Peyer's patch (tissue), 4 donors: ENCODE measurements around the gene NDUFS8.

Experiments used
- POLR2A ChIP-seq, 2 donors: fragments of 450-650 bp; IDR thresholded peaks; one replicate each; pipeline ENCODE4 v1.5.1; 2017; ENCODE audit warnings: antibody characterized with exemption in 2 of 2, mild to moderate bottlenecking in 2 of 2, moderate library complexity in 2 of 2
- TF ChIP-seq, protein P1 (sequence below), 6 experiments: fragments of 450-650 bp in 4 of 6; fragments of 200-600 bp in 2 of 6; sonication (generic) in 1 of 6; IDR thresholded peaks; one replicate each; pipeline ENCODE4 v1.5.1; 2017 to 2019; ENCODE audit warnings: antibody characterized with exemption in 6 of 6, mild to moderate bottlenecking in 3 of 6, moderate library complexity in 1 of 6

DNA sequence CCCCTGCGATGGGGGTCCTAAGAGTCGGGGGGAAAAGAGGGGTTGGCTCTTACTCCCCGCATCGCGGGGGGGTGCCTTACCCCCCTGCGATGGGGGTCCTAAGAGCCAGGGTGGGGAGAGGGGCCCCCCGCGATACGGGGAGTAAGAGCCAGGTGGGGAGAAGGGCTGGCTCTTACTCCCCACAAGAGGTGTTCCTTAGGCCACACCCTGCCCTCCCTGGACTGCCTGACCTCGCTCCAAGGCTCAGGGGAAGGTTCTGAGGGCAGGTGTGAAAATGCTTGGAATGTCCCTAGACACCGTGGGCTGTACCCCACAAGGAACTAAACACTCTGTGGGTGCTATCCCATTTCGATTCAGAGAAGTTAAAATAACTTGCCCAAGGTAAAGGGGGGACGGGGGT lies 34.4 kb upstream of the NDUFS8 start:
- TF ChIP-seq, protein P1, sequence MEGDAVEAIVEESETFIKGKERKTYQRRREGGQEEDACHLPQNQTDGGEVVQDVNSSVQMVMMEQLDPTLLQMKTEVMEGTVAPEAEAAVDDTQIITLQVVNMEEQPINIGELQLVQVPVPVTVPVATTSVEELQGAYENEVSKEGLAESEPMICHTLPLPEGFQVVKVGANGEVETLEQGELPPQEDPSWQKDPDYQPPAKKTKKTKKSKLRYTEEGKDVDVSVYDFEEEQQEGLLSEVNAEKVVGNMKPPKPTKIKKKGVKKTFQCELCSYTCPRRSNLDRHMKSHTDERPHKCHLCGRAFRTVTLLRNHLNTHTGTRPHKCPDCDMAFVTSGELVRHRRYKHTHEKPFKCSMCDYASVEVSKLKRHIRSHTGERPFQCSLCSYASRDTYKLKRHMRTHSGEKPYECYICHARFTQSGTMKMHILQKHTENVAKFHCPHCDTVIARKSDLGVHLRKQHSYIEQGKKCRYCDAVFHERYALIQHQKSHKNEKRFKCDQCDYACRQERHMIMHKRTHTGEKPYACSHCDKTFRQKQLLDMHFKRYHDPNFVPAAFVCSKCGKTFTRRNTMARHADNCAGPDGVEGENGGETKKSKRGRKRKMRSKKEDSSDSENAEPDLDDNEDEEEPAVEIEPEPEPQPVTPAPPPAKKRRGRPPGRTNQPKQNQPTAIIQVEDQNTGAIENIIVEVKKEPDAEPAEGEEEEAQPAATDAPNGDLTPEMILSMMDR (IDR thresholded peaks at IDR 0.05), result no peak
- TF ChIP-seq POLR2A (IDR thresholded peaks at IDR 0.05), result no peak
